GM12878 (cell line): ENCODE data around the gene DTWD2. TPM values are rescaled to one million over a fixed set of nuclear protein-coding genes. Genes with fewer than 3 reads are reported as not detected.
A peak's percentile ranks its signal among the peaks of the same experiment; 100 is the strongest.

ENCODE experiments used
- ATAC-seq: fragments of 200-7000 bp; cut with Tn5 transposase; 3 replicates; pipeline ENCODE4 v1.9.1; 2020; ENCODE audit warnings: mild to moderate bottlenecking, moderate library complexity
- BruUV-seq: library from RNA; stranded (reverse); fragments of 400-500 nt; replicated peaks from 2 replicates; lab custom pipeline; 2021; lab: Mats Ljungman, UMichigan
- CTCF ChIA-PET: fragments of 300-600 bp; sonication (Branson Sonifier 250); formaldehyde crosslinking; extraction: SDS; loops from one replicate; lab custom pipeline; 2021; ENCODE audit warnings: inconsistent platforms; lab: Yijun Ruan, JAX
- POLR2A ChIA-PET: fragments of 350-600 bp; formaldehyde crosslinking; extraction: SDS; loops from one replicate; lab custom pipeline; 2021; ENCODE audit warnings: inconsistent platforms; lab: Charles Lee
- RAD21 ChIA-PET: fragments of 300-600 bp; sonication (Branson Sonifier 250); formaldehyde crosslinking; loops from one replicate; lab custom pipeline; 2023; ENCODE audit warnings: antibody characterized with exemption; ENCODE audit not compliant: unreplicated experiment; lab: Charles Lee
- SMC1A ChIA-PET: fragments of 300-600 bp; sonication (Branson Sonifier 250); formaldehyde crosslinking; loops from one replicate; lab custom pipeline; 2023; ENCODE audit not compliant: unreplicated experiment, uncharacterized antibody; lab: Charles Lee
- DNase-seq: peaks from one replicate; pipeline ENCODE4 v3.0.0-alpha.2; 2011; ENCODE audit warnings: low read depth, low spot score
- FAIRE-seq: peaks from 3 replicates; lab custom pipeline; 2011; peaks lifted over from hg19 to GRCh38; lab: Jason Lieb, UNC
- H2AFZ ChIP-seq: 2 replicates; pipeline ENCODE4 v1.6.0; 2011; ENCODE audit warnings: low read depth, low read length, control low read depth; ENCODE audit not compliant: control insufficient read depth
- H3K27ac ChIP-seq: 2 replicates; pipeline ENCODE4 v1.5.1; 2011; ENCODE audit warnings: control low read depth; ENCODE audit not compliant: control insufficient read depth, insufficient read depth
- H3K27me3 ChIP-seq, 2 experiments: replicated peaks in 1 of 2; 2 replicates each; pipeline versions ENCODE4 v1.6.0 to v1.6.1; 2011; ENCODE audit warnings: low read length in 1 of 2; ENCODE audit not compliant: control insufficient read depth in 2 of 2, insufficient read depth in 2 of 2
- H3K36me3 ChIP-seq, 2 experiments: 2 replicates each; pipeline ENCODE4 v1.5.1; 2011; ENCODE audit warnings: low read length in 1 of 2; ENCODE audit not compliant: control insufficient read depth in 2 of 2, insufficient read depth in 2 of 2
- H3K4me1 ChIP-seq: 2 replicates; pipeline ENCODE4 v1.6.1; 2011; ENCODE audit warnings: mild to moderate bottlenecking, low read length, moderate library complexity, mixed read lengths; ENCODE audit not compliant: control insufficient read depth, insufficient read depth
- H3K4me2 ChIP-seq: 2 replicates; pipeline ENCODE4 v1.6.0; 2011; ENCODE audit warnings: control low read depth; ENCODE audit not compliant: control insufficient read depth, insufficient read depth
- H3K4me3 ChIP-seq: fragments of 200-600 bp; sonication (generic); 2 replicates; pipeline ENCODE4 v1.5.1; 2016
- H3K79me2 ChIP-seq: 2 replicates; pipeline ENCODE4 v1.6.0; 2011; ENCODE audit warnings: low read length; ENCODE audit not compliant: control insufficient read depth, insufficient read depth
- H3K9ac ChIP-seq: 2 replicates; pipeline ENCODE4 v1.8.0; 2011; ENCODE audit warnings: low read length, control low read depth, mixed read lengths; ENCODE audit not compliant: control insufficient read depth, insufficient read depth
- H3K9me3 ChIP-seq: replicated peaks from 3 replicates; pipeline ENCODE4 v1.5.1; 2011; ENCODE audit warnings: mild to moderate bottlenecking, low read length; ENCODE audit not compliant: control insufficient read depth, insufficient read depth
- H4K20me1 ChIP-seq: 2 replicates; pipeline ENCODE4 v1.6.0; 2011; ENCODE audit not compliant: control insufficient read depth, insufficient read depth
- BACH1 ChIP-seq: fragments of 450-650 bp; IDR thresholded peaks from 2 replicates; pipeline ENCODE4 v1.6.1; 2017; ENCODE audit warnings: mild to moderate bottlenecking, borderline replicate concordance
- EED ChIP-seq: sonication (generic); IDR thresholded peaks from 2 replicates; pipeline ENCODE4 v1.6.1; 2016; ENCODE audit warnings: antibody characterized with exemption, low read depth
- ESRRA ChIP-seq: IDR thresholded peaks from 2 replicates; pipeline ENCODE4 v1.6.1; 2012; ENCODE audit warnings: mild to moderate bottlenecking, low read length, improper control_type of control experiment
- JUNB ChIP-seq: IDR thresholded peaks from 2 replicates; pipeline ENCODE4 v1.6.1; 2016; ENCODE audit warnings: antibody characterized with exemption, mild to moderate bottlenecking
- KDM1A ChIP-seq: fragments of 200-600 bp; sonication (generic); IDR thresholded peaks from 2 replicates; pipeline ENCODE4 v1.6.1; 2016; ENCODE audit warnings: borderline replicate concordance
- MEF2A ChIP-seq: IDR thresholded peaks from 2 replicates; pipeline ENCODE4 v1.6.1; 2011; ENCODE audit warnings: low read depth, mild to moderate bottlenecking, low read length, moderate library complexity; ENCODE audit not compliant: insufficient read depth
- MYB ChIP-seq: fragments of 150-350 bp; IDR thresholded peaks from 2 replicates; pipeline ENCODE4 v1.6.1; 2014; ENCODE audit warnings: mild to moderate bottlenecking, low read depth, low read length, borderline replicate concordance
- NR2F1 ChIP-seq: fragments of 450-650 bp; conservative IDR thresholded peaks from 2 replicates; pipeline ENCODE4 v1.6.1; 2017; ENCODE audit warnings: mild to moderate bottlenecking
- PAX5 ChIP-seq: IDR thresholded peaks from 2 replicates; pipeline ENCODE4 v1.6.1; 2011; ENCODE audit warnings: low read depth, low read length, borderline replicate concordance
- SIX5 ChIP-seq: IDR thresholded peaks from 2 replicates; pipeline ENCODE4 v1.6.1; 2011; ENCODE audit warnings: mild to moderate bottlenecking, low read depth, low read length, moderate library complexity; ENCODE audit not compliant: severe bottlenecking
- STAT3 ChIP-seq: IDR thresholded peaks from 2 replicates; pipeline ENCODE4 v1.6.1; 2011; ENCODE audit warnings: low read depth, low read length, improper control_type of control experiment
- WGBS: methylation state at CpG from one replicate; pipeline ENCODE4 v1.1.6; 2016; ENCODE audit warnings: low lambda C conversion rate; ENCODE audit not compliant: insufficient replicate concordance, insufficient coverage; ENCODE audit errors: missing lambda C conversion rate; 5-methylcytosine and 5-hydroxymethylcytosine counted together
- in situ Hi-C: fragments of 300-500 bp; cut with MboI; formaldehyde crosslinking; loops from 9 replicates; pipeline ENCODE4 v1.14.3; 2018; ENCODE audit warnings: mixed read lengths
- intact Hi-C: fragments of 100-400 bp; cut with micrococcal nuclease; formaldehyde crosslinking; loops from one replicate; pipeline ENCODE4 v1.14.2; 2022; ENCODE audit not compliant: unreplicated experiment
- polyA plus RNA-seq, 11 experiments: library from polyadenylated mRNA; depleted of rRNA in 4 of 11; unstranded in 6 of 11; stranded (reverse) in 5 of 11; fragments of >200 nt; fragmentation: Nextera tagmentation in 4 of 11; fragmentation: Illumina TruSeq in 1 of 11; extraction: Ambion mirVana in 4 of 11; extraction: Trizol in 1 of 11; gene quantifications; 1 replicate in 1 of 11; 2 replicates in 10 of 11; pipeline versions ENCODE4 v1.2.1 to v1.2.3, GENCODE V29; 2011 to 2016; ENCODE audit warnings: inconsistent platforms in 2 of 11, missing spikeins in 2 of 11, low read depth in 1 of 11
- total RNA-seq, 4 experiments: library from RNA; depleted of rRNA in 3 of 4; stranded (reverse); fragments of >200 nt in 3 of 4; fragmentation: Illumina TruSeq in 1 of 4; extraction: Trizol in 1 of 4; gene quantifications; 2 replicates each; pipeline versions ENCODE4 v1.2.1 to v1.2.3, GENCODE V29; 2013 to 2021
- TF ChIP-seq, protein P1 (sequence below): IDR thresholded peaks from 2 replicates; pipeline ENCODE4 v1.6.1; 2011; ENCODE audit warnings: mild to moderate bottlenecking, low read depth, low read length, moderate library complexity; ENCODE audit not compliant: insufficient replicate concordance
- TF ChIP-seq, protein P2 (sequence below): fragments of 450-650 bp; IDR thresholded peaks from 2 replicates; pipeline ENCODE4 v1.6.1; 2018; ENCODE audit warnings: mild to moderate bottlenecking, low read depth, moderate library complexity; ENCODE audit not compliant: partially characterized antibody

DTWD2 gene
- total and polyA plus RNA-seq, 10 of the 15 experiments (the other 5 are each of a cell fraction or from before 2014, with no cell fraction given) = 0.93 to 8.4 (median 5.1) TPM

DNA sequence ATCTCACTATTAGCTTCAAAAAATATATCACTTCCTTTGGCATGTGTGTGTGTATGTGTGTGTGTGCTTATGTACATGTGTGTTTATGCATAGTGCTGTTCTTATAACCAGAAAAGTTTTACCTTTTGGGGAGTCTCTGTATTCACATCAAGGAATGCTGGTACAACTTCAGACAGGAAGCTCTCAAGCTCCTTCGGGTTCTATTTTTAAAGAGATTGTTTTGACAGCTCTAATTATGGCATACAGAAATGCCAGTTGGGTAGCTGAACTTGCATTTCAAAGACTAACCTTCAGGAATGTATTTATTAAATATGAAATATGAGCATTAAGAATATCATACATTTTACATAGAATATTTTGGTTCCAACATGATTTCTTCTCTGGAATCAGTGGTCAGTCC is 163.1 kb downstream of the DTWD2 start:
- no peaks in the 10 kb centered on the region for H3K9me3 ChIP-seq
- FAIRE-seq (no peak), ATAC-seq (no peak), DNase-seq (no peak)
- no peak overlapping the region for H3K27ac ChIP-seq
- ChIA-PET SMC1A (interaction anchor here (0.6 to 1.7 kb wide), 2 partner anchors 9 to 648 kb away, joined by 3 to 4 read pairs; no protein-coding TSS in a partner anchor), RAD21 (no interaction called here), POLR2A (interaction anchor here (0.6 kb wide), 1 partner anchor 49 kb away, joined by 3 read pairs; no protein-coding TSS in a partner anchor), CTCF (no interaction called here)
- H3K79me2 ChIP-seq = no peaks in the 10 kb centered on the region
- intact Hi-C loops (no loop called here), in situ Hi-C loops (no loop called here)
- H3K9ac ChIP-seq = no peak overlapping the region
- H2AFZ ChIP-seq = no peak overlapping the region
- no TSS peak for BruUV-seq
- no peaks in the 10 kb centered on the region for H3K27me3 ChIP-seq
- TF ChIP-seq PAX5 (no peak), BACH1 (no peak), NR2F1 (no peak), MEF2A (no peak), STAT3 (no peak), SIX5 (no peak), EED (no peak), ESRRA (no peak), KDM1A (no peak)
- H4K20me1 ChIP-seq = no peaks in the 10 kb centered on the region
- H3K36me3 ChIP-seq = no peaks in the 10 kb centered on the region
- H3K4me3 ChIP-seq = no peak overlapping the region
- 0% methylated on average over 1 of the region's 1 CpG for WGBS
- H3K4me1 ChIP-seq = no peaks in the 10 kb centered on the region
- no peak overlapping the region for H3K4me2 ChIP-seq

DNA sequence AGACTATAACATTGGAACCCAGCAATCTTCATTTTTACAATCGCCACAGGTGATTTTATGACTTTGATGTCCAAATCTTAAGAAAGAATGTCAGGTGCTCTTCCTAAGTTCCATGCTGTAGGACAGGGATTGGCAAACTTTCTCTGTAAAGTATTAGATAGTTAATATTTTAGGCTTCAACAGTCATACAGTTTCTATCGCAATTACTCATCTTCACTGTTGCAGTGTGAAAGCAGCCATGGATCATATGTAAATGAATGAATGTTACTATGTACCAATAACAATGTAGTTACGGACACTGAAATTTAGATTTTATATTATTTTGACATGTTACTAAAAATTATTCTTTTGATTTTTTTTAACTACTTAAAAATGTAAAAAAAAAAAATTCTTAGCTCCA is 169.7 kb downstream of the DTWD2 start:
- CTCF ChIA-PET = interaction anchor here (1.8 kb wide), 1 partner anchor 25 kb away, joined by 6 read pairs; no protein-coding TSS in a partner anchor
- POLR2A ChIA-PET = no interaction called here

More for the DNA sequence above, 169.7 kb downstream of the DTWD2 start:
- Histone ChIP-seq H4K20me1 (no peaks in the 10 kb centered on the region), H3K27ac (no peak overlapping the region), H3K4me3 (no peak overlapping the region), H3K4me2 (no peak overlapping the region), H2AFZ (no peak overlapping the region), H3K36me3 (no peaks in the 10 kb centered on the region), H3K4me1 (no peaks in the 10 kb centered on the region), H3K9ac (no peak overlapping the region), H3K9me3 (no peaks in the 10 kb centered on the region), H3K79me2 (no peaks in the 10 kb centered on the region), H3K27me3 (no peaks in the 10 kb centered on the region)
- DNase-seq = no peak
- no TSS peak for BruUV-seq
- ATAC-seq = peak; percentile 36; the same call in 1 of the 3 replicates
- TF ChIP-seq JUNB = peak; percentile 69
- no peak for TF ChIP-seq MYB
- TF ChIP-seq, protein P1, sequence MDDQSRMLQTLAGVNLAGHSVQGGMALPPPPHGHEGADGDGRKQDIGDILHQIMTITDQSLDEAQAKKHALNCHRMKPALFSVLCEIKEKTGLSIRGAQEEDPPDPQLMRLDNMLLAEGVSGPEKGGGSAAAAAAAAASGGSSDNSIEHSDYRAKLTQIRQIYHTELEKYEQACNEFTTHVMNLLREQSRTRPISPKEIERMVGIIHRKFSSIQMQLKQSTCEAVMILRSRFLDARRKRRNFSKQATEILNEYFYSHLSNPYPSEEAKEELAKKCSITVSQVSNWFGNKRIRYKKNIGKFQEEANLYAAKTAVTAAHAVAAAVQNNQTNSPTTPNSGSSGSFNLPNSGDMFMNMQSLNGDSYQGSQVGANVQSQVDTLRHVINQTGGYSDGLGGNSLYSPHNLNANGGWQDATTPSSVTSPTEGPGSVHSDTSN = no peak
- TF ChIP-seq, protein P2, sequence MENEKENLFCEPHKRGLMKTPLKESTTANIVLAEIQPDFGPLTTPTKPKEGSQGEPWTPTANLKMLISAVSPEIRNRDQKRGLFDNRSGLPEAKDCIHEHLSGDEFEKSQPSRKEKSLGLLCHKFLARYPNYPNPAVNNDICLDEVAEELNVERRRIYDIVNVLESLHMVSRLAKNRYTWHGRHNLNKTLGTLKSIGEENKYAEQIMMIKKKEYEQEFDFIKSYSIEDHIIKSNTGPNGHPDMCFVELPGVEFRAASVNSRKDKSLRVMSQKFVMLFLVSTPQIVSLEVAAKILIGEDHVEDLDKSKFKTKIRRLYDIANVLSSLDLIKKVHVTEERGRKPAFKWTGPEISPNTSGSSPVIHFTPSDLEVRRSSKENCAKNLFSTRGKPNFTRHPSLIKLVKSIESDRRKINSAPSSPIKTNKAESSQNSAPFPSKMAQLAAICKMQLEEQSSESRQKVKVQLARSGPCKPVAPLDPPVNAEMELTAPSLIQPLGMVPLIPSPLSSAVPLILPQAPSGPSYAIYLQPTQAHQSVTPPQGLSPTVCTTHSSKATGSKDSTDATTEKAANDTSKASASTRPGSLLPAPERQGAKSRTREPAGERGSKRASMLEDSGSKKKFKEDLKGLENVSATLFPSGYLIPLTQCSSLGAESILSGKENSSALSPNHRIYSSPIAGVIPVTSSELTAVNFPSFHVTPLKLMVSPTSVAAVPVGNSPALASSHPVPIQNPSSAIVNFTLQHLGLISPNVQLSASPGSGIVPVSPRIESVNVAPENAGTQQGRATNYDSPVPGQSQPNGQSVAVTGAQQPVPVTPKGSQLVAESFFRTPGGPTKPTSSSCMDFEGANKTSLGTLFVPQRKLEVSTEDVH = no peak
- ChIA-PET SMC1A (no interaction called here), RAD21 (no interaction called here)
- intact Hi-C loops (no loop called here), in situ Hi-C loops (no loop called here)
- 31% methylated on average over 3 of the region's 3 CpGs for WGBS
- no peak for FAIRE-seq
